Frontal cortex (tissue), 4 donors: ENCODE results near the gene ARMC8. TPM values are rescaled to one million over a fixed set of nuclear protein-coding genes. Genes with fewer than 3 reads are reported as not detected.
"Not testable (repeated sequence)": the region's sequence is repeated elsewhere in the genome, so short reads cannot be mapped to it uniquely, and the experiment has no call there.

Source experiments
- DNase-seq, 2 donors: peaks; one replicate each; pipeline ENCODE4 v3.0.0; 2012; ENCODE audit warnings: low spot score in 2 of 2
- FAIRE-seq: peaks from 2 replicates; lab custom pipeline; 2012; peaks lifted over from hg19 to GRCh38; lab: Jason Lieb, UNC
- total RNA-seq: library from RNA; depleted of rRNA; stranded (reverse); fragments of >200 nt; gene quantifications from one replicate; pipeline ENCODE4 v1.2.3, GENCODE V29; 2014
- donor health status: control.
- donor health status: control.
- donor health status: control.

ARMC8 gene
- 104 TPM for total RNA-seq

GRCh38 chr3:138187296-138188012 lies at the start of gene ARMC8:
TSS of gene ARMC8 (plus strand) at chr3:138187301. CDS start at chr3:138187555, 254 bp downstream.
- FAIRE-seq, result no peak
- no peak for DNase-seq

- no peak for FAIRE-seq
- DNase-seq, result no peak
Measured at GRCh38 chr3:138137861-138138260, 49.2 kb upstream of the ARMC8 start.

GRCh38 chr3:138139691-138140090 lies 47.4 kb upstream of the ARMC8 start:
- no peak for DNase-seq

GRCh38 chr3:138140940-138141339 lies 46.2 kb upstream of the ARMC8 start:
- DNase-seq, result no peak
- FAIRE-seq, result no peak

More at GRCh38 chr3:138139691-138140090, 47.4 kb upstream of the ARMC8 start:
- no peak for FAIRE-seq

GRCh38 chr3:138142181-138142580 lies 44.9 kb upstream of the ARMC8 start:
- not testable (repeated sequence) for FAIRE-seq

GRCh38 chr3:138148503-138148902 lies 38.6 kb upstream of the ARMC8 start:
- no peak for FAIRE-seq

More at GRCh38 chr3:138142181-138142580, 44.9 kb upstream of the ARMC8 start:
- DNase-seq, result not testable (repeated sequence)

GRCh38 chr3:138154534-138154933 lies 32.6 kb upstream of the ARMC8 start:
- FAIRE-seq (no peak), DNase-seq (no peak)

More at GRCh38 chr3:138148503-138148902, 38.6 kb upstream of the ARMC8 start:
- DNase-seq, result no peak

GRCh38 chr3:138157743-138158142 lies 29.4 kb upstream of the ARMC8 start:
- FAIRE-seq (no peak), DNase-seq (no peak)

- DNase-seq (no peak), FAIRE-seq (no peak)
Measured at GRCh38 chr3:138165061-138165460, 22.0 kb upstream of the ARMC8 start.

- FAIRE-seq (no peak), DNase-seq (no peak)
Measured at GRCh38 chr3:138172625-138173024, 14.5 kb upstream of the ARMC8 start.

- DNase-seq (no peak), FAIRE-seq (no peak)
Measured at GRCh38 chr3:138173769-138174420, 13.2 kb upstream of the ARMC8 start.

GRCh38 chr3:138174421-138175131 lies 12.5 kb upstream of the ARMC8 start, which contains the start of gene DBR1:
TSS of gene DBR1 (minus strand) at chr3:138174921. CDS start at chr3:138174795, 126 bp downstream.
- FAIRE-seq, result no peak
- DNase-seq, result peak; percentile 47 to 74

- DNase-seq (no peak), FAIRE-seq (no peak)
Measured at GRCh38 chr3:138180375-138181029, 6.6 kb upstream of the ARMC8 start.

GRCh38 chr3:138184994-138185393 lies 2.1 kb upstream of the ARMC8 start:
- DNase-seq, result no peak
- FAIRE-seq, result no peak

- DNase-seq (no peak), FAIRE-seq (no peak)
Measured at GRCh38 chr3:138186221-138186620, 880 bp upstream of the ARMC8 start.

GRCh38 chr3:138186803-138187295 lies 252 bp upstream of the ARMC8 start:
- no peak for FAIRE-seq
- peak; percentile 86 to 91 for DNase-seq

GRCh38 chr3:138188013-138188730 lies 1.1 kb downstream of the ARMC8 start:
- FAIRE-seq (no peak), DNase-seq (peak in 1 of 2 donors; percentile 25)

GRCh38 chr3:138195481-138195880 lies 8.4 kb downstream of the ARMC8 start:
- FAIRE-seq, result no peak
- DNase-seq, result no peak

GRCh38 chr3:138196023-138196422 lies 8.9 kb downstream of the ARMC8 start:
- DNase-seq, result no peak
- FAIRE-seq, result no peak
